SK-N-SH (cell line): ENCODE measurements around the gene BTG1. TPM values are rescaled to one million over a fixed set of nuclear protein-coding genes. Genes with fewer than 3 reads are reported as not detected.

Source experiments
- CTCF ChIA-PET: fragments of 300-600, 350-600 bp; formaldehyde crosslinking; extraction: SDS; loops from one replicate; lab custom pipeline; 2021; lab: Yijun Ruan, JAX
- POLR2A ChIA-PET: fragments of 350-600 bp; sonication (Branson Sonifier 250); formaldehyde crosslinking; extraction: SDS; loops from one replicate; lab custom pipeline; 2020; ENCODE audit warnings: antibody characterized with exemption, inconsistent platforms; lab: Yijun Ruan, JAX
- DNase-seq: peaks from one replicate; pipeline ENCODE4 v3.0.0; 2012
- H2AFZ ChIP-seq: fragments of 200-600 bp; sonication (generic); 2 replicates; pipeline ENCODE4 v1.8.1; 2016; ENCODE audit warnings: antibody characterized with exemption, mild to moderate bottlenecking, low read depth
- H3F3A ChIP-seq: fragments of 200-600 bp; sonication (generic); replicated peaks from 2 replicates; pipeline ENCODE3; 2016; ENCODE audit warnings: antibody characterized with exemption, mild to moderate bottlenecking; ENCODE audit not compliant: insufficient read depth
- H3K27ac ChIP-seq, 2 experiments: fragments of 200-500 bp in 1 of 2; fragments of 200-600 bp in 1 of 2; sonication (Bioruptor generic) in 1 of 2; sonication (generic), shearing (Covaris generic) in 1 of 2; 2 replicates each; pipeline versions ENCODE4 v1.5.1 to v1.6.1; 2014 to 2016; ENCODE audit warnings: low read depth in 2 of 2, inconsistent platforms in 1 of 2, low read length in 1 of 2, mild to moderate bottlenecking in 1 of 2, mixed read lengths in 1 of 2
- H3K27me3 ChIP-seq: fragments of 200-600 bp; sonication (generic), shearing (Covaris generic); 2 replicates; pipeline ENCODE4 v1.6.1; 2016; ENCODE audit warnings: mixed run types; ENCODE audit not compliant: insufficient read depth
- H3K36me3 ChIP-seq, 2 experiments: fragments of 200-500 bp in 1 of 2; fragments of 200-600 bp in 1 of 2; sonication (Bioruptor generic) in 1 of 2; sonication (generic) in 1 of 2; replicated peaks in 1 of 2; 2 replicates each; pipeline versions ENCODE3 to v1.5.1; 2014 to 2016; ENCODE audit warnings: low read length in 1 of 2, mild to moderate bottlenecking in 1 of 2; ENCODE audit not compliant: insufficient read depth in 2 of 2, control insufficient read depth in 1 of 2
- H3K4me1 ChIP-seq, 2 experiments: fragments of 200-500 bp in 1 of 2; fragments of 200-600 bp in 1 of 2; sonication (Bioruptor generic) in 1 of 2; sonication (generic), shearing (Covaris generic) in 1 of 2; 2 replicates each; pipeline versions ENCODE4 v1.5.1 to v1.6.1; 2014 to 2016; ENCODE audit warnings: low read depth in 1 of 2, low read length in 1 of 2, mixed run types in 1 of 2; ENCODE audit not compliant: insufficient read depth in 2 of 2, control insufficient read depth in 1 of 2
- H3K4me2 ChIP-seq: fragments of 200-600 bp; sonication (generic), shearing (Covaris generic); 2 replicates; pipeline ENCODE4 v1.6.1; 2017; ENCODE audit warnings: mixed run types
- H3K4me3 ChIP-seq, 2 experiments: fragments of 200-500 bp in 1 of 2; fragments of 200-600 bp in 1 of 2; sonication (Bioruptor generic) in 1 of 2; sonication (generic), shearing (Covaris generic) in 1 of 2; 2 replicates each; pipeline versions ENCODE4 v1.5.1 to v1.8.1; 2014 to 2016; ENCODE audit warnings: low read depth in 2 of 2, inconsistent platforms in 1 of 2, low read length in 1 of 2, mild to moderate bottlenecking in 1 of 2, mixed read lengths in 1 of 2, moderate library complexity in 1 of 2
- H3K79me2 ChIP-seq: fragments of 200-600 bp; sonication (generic); 2 replicates; pipeline ENCODE4 v1.8.1; 2017; ENCODE audit warnings: mild to moderate bottlenecking; ENCODE audit not compliant: insufficient read depth
- H3K9ac ChIP-seq: fragments of 200-600 bp; sonication (generic); 2 replicates; pipeline ENCODE4 v1.6.1; 2017; ENCODE audit warnings: mixed run types
- H3K9me2 ChIP-seq: fragments of 200-600 bp; sonication (generic); 2 replicates; pipeline ENCODE4 v1.6.1; 2017; ENCODE audit warnings: mixed run types
- H3K9me3 ChIP-seq: fragments of 200-600 bp; sonication (generic); 2 replicates; pipeline ENCODE4 v1.6.1; 2017; ENCODE audit warnings: mixed run types, mild to moderate bottlenecking, moderate library complexity
- H4K20me1 ChIP-seq: fragments of 200-600 bp; sonication (generic); 2 replicates; pipeline ENCODE4 v1.6.1; 2017; ENCODE audit warnings: mild to moderate bottlenecking, mixed run types; ENCODE audit not compliant: insufficient read depth
- CHD2 ChIP-seq: fragments of 150-350 bp; IDR thresholded peaks from 2 replicates; pipeline ENCODE4 v1.6.1; 2018; ENCODE audit warnings: low read length; ENCODE audit not compliant: partially characterized antibody
- GATA2 ChIP-seq: sonication (generic); formaldehyde crosslinking; IDR thresholded peaks from 2 replicates; pipeline ENCODE4 v1.5.0; 2020; ENCODE audit warnings: mild to moderate bottlenecking, missing genetic modification reagents
- IRF3 ChIP-seq: fragments of 150-350 bp; IDR thresholded peaks from 2 replicates; pipeline ENCODE4 v1.6.1; 2016; ENCODE audit warnings: mild to moderate bottlenecking, low read depth, low read length
- JUND ChIP-seq: IDR thresholded peaks from 2 replicates; pipeline ENCODE4 v1.4.0; 2012
- RCOR1 ChIP-seq: fragments of 150-350 bp; IDR thresholded peaks from 2 replicates; pipeline ENCODE4 v1.6.1; 2017; ENCODE audit warnings: antibody characterized with exemption, low read length
- REST ChIP-seq: IDR thresholded peaks from 2 replicates; pipeline ENCODE4 v1.6.1; 2012; ENCODE audit warnings: mild to moderate bottlenecking, low read depth, low read length, moderate library complexity
- RFX5 ChIP-seq: IDR thresholded peaks from 2 replicates; pipeline ENCODE4 v1.6.1; 2012; ENCODE audit warnings: mild to moderate bottlenecking, improper control_type of control experiment, low read length
- RXRA ChIP-seq: IDR thresholded peaks from 2 replicates; pipeline ENCODE4 v1.4.0; 2012; ENCODE audit warnings: low read depth, mild to moderate bottlenecking, borderline replicate concordance
- SMC3 ChIP-seq: IDR thresholded peaks from 2 replicates; pipeline ENCODE4 v1.6.1; 2012; ENCODE audit warnings: low read depth, low read length, improper control_type of control experiment
- TAF1 ChIP-seq: IDR thresholded peaks from 2 replicates; pipeline ENCODE4 v1.6.1; 2012; ENCODE audit warnings: low read depth, mild to moderate bottlenecking, low read length, moderate library complexity, borderline replicate concordance
- YY1 ChIP-seq: IDR thresholded peaks from 2 replicates; pipeline ENCODE4 v1.4.0; 2012; ENCODE audit warnings: low read depth, mild to moderate bottlenecking
- ZBTB33 ChIP-seq: IDR thresholded peaks from 2 replicates; pipeline ENCODE4 v1.4.0; 2012; ENCODE audit warnings: low read depth, borderline replicate concordance
- WGBS: methylation state at CpG from one replicate; pipeline ENCODE4 v1.1.6; 2017; ENCODE audit warnings: low lambda C conversion rate; 5-methylcytosine and 5-hydroxymethylcytosine counted together
- polyA plus RNA-seq, 3 experiments: library from polyadenylated mRNA; depleted of rRNA; stranded (reverse); fragments of >200 nt; gene quantifications; 2 replicates each; pipeline ENCODE4 v1.2.3, GENCODE V29; 2012

Gene BTG1
- polyA plus RNA-seq, 1 of the 3 experiments (the other 2 are of a cell fraction): 28.3 TPM

GRCh38 chr12:92138144-92138543, 7.5 kb downstream of the BTG1 start:
- H3K9ac ChIP-seq: peak overlapping the region; percentile 48; the same call in 1 of the 2 replicates
- no peak for DNase-seq
- TF ChIP-seq RCOR1 (no peak), JUND (no peak), TAF1 (no peak), ZBTB33 (no peak), YY1 (no peak), IRF3 (no peak), CHD2 (no peak), REST (no peak), GATA2 (no peak), SMC3 (no peak), RXRA (no peak), RFX5 (no peak)
- peaks cover 94% of the 10 kb centered on the region for H3K79me2 ChIP-seq
- H3K27ac ChIP-seq: peak overlapping the region; percentile 78 to 91
- H3K4me3 ChIP-seq: peak overlapping the region in 1 of 2 experiments; percentile 25; a peak in 1 of 4 replicates
- ChIA-PET POLR2A (interaction anchor here (1.1 kb wide), 1 partner anchor 31 kb away, joined by 3 read pairs; no protein-coding TSS in a partner anchor), CTCF (interaction anchor here (0.6 to 2.8 kb wide), 3 partner anchors 326 to 756 kb away, joined by 3 to 15 read pairs (median 8); no protein-coding TSS in a partner anchor)
- peaks cover 15 to 33% of the 10 kb centered on the region in 2 experiments for H3K36me3 ChIP-seq
- H3K9me2 ChIP-seq: no peaks in the 10 kb centered on the region
- peaks cover 13% of the 10 kb centered on the region for H4K20me1 ChIP-seq
- H3K27me3 ChIP-seq: no peaks in the 10 kb centered on the region
- 100% methylated on average over 1 of the region's 1 CpG for WGBS
- no peaks in the 10 kb centered on the region for H3K9me3 ChIP-seq
- H2AFZ ChIP-seq: no peak overlapping the region
- peak overlapping the region; percentile 81 for H3K4me2 ChIP-seq
- H3K4me1 ChIP-seq: peaks cover 26 to 57% of the 10 kb centered on the region in 2 experiments
- H3F3A ChIP-seq: peaks cover 45% of the 10 kb centered on the region
